ENCODE measurements around the gene PJVK. TPM values are rescaled to one million over a fixed set of nuclear protein-coding genes. Genes with fewer than 3 reads are reported as not detected.

PJVK gene
- total and polyA plus RNA-seq, 9 of the 15 experiments (the other 6 are each of a cell fraction or from before 2014, with no cell fraction given) = 0.11 to 1.5 (median 0.73) TPM

DNA sequence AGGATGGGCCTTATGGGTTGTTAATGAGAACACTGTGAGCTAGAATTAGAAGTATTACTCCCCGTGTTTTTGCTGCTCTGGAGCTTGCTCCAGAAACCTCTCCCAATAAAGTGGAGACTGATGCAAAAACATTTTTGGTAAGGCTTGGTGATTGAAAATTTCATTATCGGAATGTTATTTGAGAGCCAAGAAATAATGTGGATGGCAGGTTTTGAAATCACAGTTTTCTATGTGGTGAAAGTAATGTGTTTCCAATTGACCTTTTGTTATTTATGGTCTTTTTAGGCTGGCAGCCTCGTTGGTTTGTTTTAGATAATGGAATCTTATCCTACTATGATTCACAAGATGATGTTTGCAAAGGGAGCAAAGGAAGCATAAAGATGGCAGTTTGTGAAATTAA lies 34.2 kb downstream of the PJVK start (continued):
- TF ChIP-seq, protein P1, sequence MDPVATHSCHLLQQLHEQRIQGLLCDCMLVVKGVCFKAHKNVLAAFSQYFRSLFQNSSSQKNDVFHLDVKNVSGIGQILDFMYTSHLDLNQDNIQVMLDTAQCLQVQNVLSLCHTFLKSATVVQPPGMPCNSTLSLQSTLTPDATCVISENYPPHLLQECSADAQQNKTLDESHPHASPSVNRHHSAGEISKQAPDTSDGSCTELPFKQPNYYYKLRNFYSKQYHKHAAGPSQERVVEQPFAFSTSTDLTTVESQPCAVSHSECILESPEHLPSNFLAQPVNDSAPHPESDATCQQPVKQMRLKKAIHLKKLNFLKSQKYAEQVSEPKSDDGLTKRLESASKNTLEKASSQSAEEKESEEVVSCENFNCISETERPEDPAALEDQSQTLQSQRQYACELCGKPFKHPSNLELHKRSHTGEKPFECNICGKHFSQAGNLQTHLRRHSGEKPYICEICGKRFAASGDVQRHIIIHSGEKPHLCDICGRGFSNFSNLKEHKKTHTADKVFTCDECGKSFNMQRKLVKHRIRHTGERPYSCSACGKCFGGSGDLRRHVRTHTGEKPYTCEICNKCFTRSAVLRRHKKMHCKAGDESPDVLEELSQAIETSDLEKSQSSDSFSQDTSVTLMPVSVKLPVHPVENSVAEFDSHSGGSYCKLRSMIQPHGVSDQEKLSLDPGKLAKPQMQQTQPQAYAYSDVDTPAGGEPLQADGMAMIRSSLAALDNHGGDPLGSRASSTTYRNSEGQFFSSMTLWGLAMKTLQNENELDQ (CRISPR knock-in tag; IDR thresholded peaks at IDR 0.05; ENCODE audit: borderline replicate concordance) = no peak
- TF ChIP-seq, protein P2, sequence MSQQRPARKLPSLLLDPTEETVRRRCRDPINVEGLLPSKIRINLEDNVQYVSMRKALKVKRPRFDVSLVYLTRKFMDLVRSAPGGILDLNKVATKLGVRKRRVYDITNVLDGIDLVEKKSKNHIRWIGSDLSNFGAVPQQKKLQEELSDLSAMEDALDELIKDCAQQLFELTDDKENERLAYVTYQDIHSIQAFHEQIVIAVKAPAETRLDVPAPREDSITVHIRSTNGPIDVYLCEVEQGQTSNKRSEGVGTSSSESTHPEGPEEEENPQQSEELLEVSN (IDR thresholded peaks at IDR 0.05; ENCODE audit: borderline replicate concordance in 1 of 2, extremely low read depth in 1 of 2, insufficient read depth in 1 of 2, insufficient read length in 1 of 2, low read depth in 1 of 2, low read length in 1 of 2, poor library complexity in 1 of 2, severe bottlenecking in 1 of 2) = no peak
- TF ChIP-seq, protein P3, sequence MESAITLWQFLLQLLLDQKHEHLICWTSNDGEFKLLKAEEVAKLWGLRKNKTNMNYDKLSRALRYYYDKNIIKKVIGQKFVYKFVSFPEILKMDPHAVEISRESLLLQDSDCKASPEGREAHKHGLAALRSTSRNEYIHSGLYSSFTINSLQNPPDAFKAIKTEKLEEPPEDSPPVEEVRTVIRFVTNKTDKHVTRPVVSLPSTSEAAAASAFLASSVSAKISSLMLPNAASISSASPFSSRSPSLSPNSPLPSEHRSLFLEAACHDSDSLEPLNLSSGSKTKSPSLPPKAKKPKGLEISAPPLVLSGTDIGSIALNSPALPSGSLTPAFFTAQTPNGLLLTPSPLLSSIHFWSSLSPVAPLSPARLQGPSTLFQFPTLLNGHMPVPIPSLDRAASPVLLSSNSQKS (CRISPR knock-in tag; IDR thresholded peaks at IDR 0.05) = no peak
- TF ChIP-seq ARID1B (IDR thresholded peaks at IDR 0.05) = no peak
- no peak for TF ChIP-seq SMARCC2 (IDR thresholded peaks at IDR 0.05; ENCODE audit: low read depth)

Data from K562 (cell line).